Right lobe of liver (tissue), 6 donors: ENCODE data around the gene TACC3. TPM values are rescaled to one million over a fixed set of nuclear protein-coding genes. Genes with fewer than 3 reads are reported as not detected.

Experiments used
- ATAC-seq, 4 donors: fragments of 200-7000 bp; cut with Tn5 transposase; one replicate each; pipeline ENCODE4 v1.9.1; 2020; ENCODE audit warnings: mild to moderate bottlenecking in 4 of 4, moderate library complexity in 4 of 4
- DNase-seq, 3 donors: peaks; one replicate each; pipeline ENCODE4 v3.0.0-alpha.2; 2020
- H3K27ac ChIP-seq, 3 donors: fragments of 200-600 bp; one replicate each; pipeline ENCODE4 v1.8.0; 2022
- H3K27me3 ChIP-seq, 2 donors: fragments of 200-600 bp; one replicate each; pipeline ENCODE4 v1.8.0; 2022
- H3K36me3 ChIP-seq, 4 donors: fragments of 200-600 bp; sonication (generic) in 1 of 4; one replicate each; pipeline versions ENCODE4 v1.5.1 to v1.8.0; 2017 to 2022; ENCODE audit warnings: control low read depth in 1 of 4
- H3K4me1 ChIP-seq, 4 donors: fragments of 200-600 bp; sonication (generic) in 1 of 4; one replicate each; pipeline versions ENCODE4 v1.5.1 to v1.8.0; 2017 to 2022; ENCODE audit warnings: control low read depth in 1 of 4
- H3K4me3 ChIP-seq, 3 donors: fragments of 200-600 bp; one replicate each; pipeline ENCODE4 v1.8.0; 2022
- H3K9me3 ChIP-seq, 4 donors: fragments of 200-600 bp; sonication (generic) in 1 of 4; one replicate each; pipeline versions ENCODE4 v1.5.1 to v1.8.0; 2017 to 2022; ENCODE audit warnings: control low read depth in 1 of 4
- POLR2A ChIP-seq: fragments of 450-650 bp; IDR thresholded peaks from one replicate; pipeline ENCODE4 v1.6.1; 2017; ENCODE audit warnings: antibody characterized with exemption, mild to moderate bottlenecking
- WGBS: methylation state at CpG from one replicate; pipeline ENCODE4 v1.1.6; 2018; ENCODE audit warnings: low coverage, low lambda C conversion rate; ENCODE audit not compliant: insufficient coverage; ENCODE audit errors: missing lambda C conversion rate; 5-methylcytosine and 5-hydroxymethylcytosine counted together
- intact Hi-C, 2 donors: fragments of 100-400 bp; cut with DNase I; formaldehyde crosslinking; loops; one replicate each; pipeline versions ENCODE4 v1.11.2 to v1.14.1; 2022
- total RNA-seq, 6 experiments: library from RNA; depleted of rRNA in 2 of 6; stranded (reverse); fragments of >200 nt in 2 of 6; fragmentation: NEBNext Ultra II Directional in 3 of 6; extraction: Animal tissue kit (Norgen Biotek cat#: 25700) in 3 of 6; gene quantifications; one replicate each; pipeline versions ENCODE4 v1.1.0 to v1.2.4, GENCODE V29; 2016 to 2023
- TF ChIP-seq, protein P1 (sequence below), 4 donors: fragments of 200-600 bp in 3 of 4; fragments of 450-650 bp in 1 of 4; IDR thresholded peaks; one replicate each; pipeline versions ENCODE4 v1.5.1 to v1.8.0; 2016 to 2022; ENCODE audit warnings: antibody characterized with exemption in 4 of 4, mild to moderate bottlenecking in 2 of 4
- donor health status: DM: no; HTN: yes; CAD: no.
- donor health status: DM: no; HTN: no; CAD: no.
- donor health status: DM: no; HTN: no; CAD: no.
- donor health status: DM: no; HTN: yes; CAD: no.
- donor health status: DM: no; HTN: yes; CAD: no.

TACC3 gene
- total RNA-seq, 6 experiments from 2014 or later: 2.2 to 5.7 (median 4.8) TPM

DNA sequence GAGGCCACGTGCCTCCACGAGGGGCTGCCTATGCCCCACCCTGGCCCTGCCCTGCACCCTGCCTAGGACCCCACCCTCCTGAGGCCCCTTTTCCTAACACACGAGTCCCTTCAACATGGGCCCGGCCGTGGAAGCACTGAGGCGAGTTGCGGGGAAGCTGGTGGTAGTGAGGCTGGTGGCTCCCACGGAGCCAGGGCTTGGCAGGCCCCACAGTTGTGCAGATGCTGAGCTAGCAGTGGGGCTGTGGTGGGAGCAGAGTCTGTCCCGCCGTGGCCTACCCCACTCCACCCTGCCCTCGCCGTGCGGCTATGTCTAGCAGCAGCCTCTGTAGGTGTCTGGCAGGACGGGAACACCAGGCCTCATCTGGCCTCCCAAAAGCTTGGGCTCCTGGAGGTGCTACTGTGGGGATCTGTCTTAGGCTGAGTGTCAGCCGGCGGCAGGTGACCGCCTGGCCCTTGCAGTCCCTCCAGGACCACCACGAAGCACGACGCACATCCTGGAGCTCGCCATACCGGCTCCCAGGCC is 18.8 kb downstream of the TACC3 start:
- WGBS: no CpG with 5 or more reads among the region's 22 CpGs
- Histone ChIP-seq H3K36me3 (peaks cover 0 to 8% (median 0%) of the 10 kb centered on the region in 4 donors), H3K27me3 (no peaks in the 10 kb centered on the region), H3K27ac (no peak overlapping the region), H3K9me3 (peaks cover 0 to 6% (median 0%) of the 10 kb centered on the region in 4 donors), H3K4me1 (peaks cover 0 to 9% (median 3%) of the 10 kb centered on the region in 4 donors), H3K4me3 (no peak overlapping the region)
- ATAC-seq: no peak
- no peak for TF ChIP-seq POLR2A
- TF ChIP-seq, protein P1, sequence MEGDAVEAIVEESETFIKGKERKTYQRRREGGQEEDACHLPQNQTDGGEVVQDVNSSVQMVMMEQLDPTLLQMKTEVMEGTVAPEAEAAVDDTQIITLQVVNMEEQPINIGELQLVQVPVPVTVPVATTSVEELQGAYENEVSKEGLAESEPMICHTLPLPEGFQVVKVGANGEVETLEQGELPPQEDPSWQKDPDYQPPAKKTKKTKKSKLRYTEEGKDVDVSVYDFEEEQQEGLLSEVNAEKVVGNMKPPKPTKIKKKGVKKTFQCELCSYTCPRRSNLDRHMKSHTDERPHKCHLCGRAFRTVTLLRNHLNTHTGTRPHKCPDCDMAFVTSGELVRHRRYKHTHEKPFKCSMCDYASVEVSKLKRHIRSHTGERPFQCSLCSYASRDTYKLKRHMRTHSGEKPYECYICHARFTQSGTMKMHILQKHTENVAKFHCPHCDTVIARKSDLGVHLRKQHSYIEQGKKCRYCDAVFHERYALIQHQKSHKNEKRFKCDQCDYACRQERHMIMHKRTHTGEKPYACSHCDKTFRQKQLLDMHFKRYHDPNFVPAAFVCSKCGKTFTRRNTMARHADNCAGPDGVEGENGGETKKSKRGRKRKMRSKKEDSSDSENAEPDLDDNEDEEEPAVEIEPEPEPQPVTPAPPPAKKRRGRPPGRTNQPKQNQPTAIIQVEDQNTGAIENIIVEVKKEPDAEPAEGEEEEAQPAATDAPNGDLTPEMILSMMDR (IDR thresholded peaks at IDR 0.05): no peak
- no peak for DNase-seq
- intact Hi-C loops: loop anchor here in 1 of 2 donors (10.0 kb wide), 1 partner anchor 165 kb away; no protein-coding TSS in a partner anchor

DNA sequence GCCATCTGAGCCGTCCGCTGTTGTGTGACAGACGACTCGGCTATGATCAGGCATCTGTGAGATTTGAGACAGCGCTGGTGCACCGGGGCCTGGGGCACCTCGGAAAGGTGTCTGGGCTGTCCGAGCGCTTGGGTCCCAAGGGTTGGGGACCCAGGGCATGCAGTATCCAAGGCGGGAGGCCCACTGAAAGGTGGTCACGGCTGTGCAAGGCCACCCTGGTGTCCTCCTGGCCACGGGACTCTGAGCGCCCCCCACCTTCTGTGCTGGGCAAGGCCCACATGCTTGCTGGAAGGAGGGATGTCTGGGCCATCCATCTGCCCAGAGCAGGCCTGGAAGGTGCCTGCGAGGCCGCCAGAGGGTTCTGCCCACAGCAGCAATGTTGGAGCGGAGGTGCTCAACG is 19.9 kb downstream of the TACC3 start:
- Histone ChIP-seq H3K27ac (no peak overlapping the region), H3K4me1 (peaks cover 0 to 17% (median 3%) of the 10 kb centered on the region in 4 donors), H3K4me3 (no peak overlapping the region), H3K27me3 (no peaks in the 10 kb centered on the region), H3K9me3 (peaks cover 0 to 6% (median 0%) of the 10 kb centered on the region in 4 donors), H3K36me3 (peaks cover 0 to 8% (median 0%) of the 10 kb centered on the region in 4 donors)
- ATAC-seq (no peak), DNase-seq (no peak)
- no CpG with 5 or more reads among the region's 17 CpGs for WGBS
- intact Hi-C loops: loop anchor here in 1 of 2 donors (10.0 kb wide), 1 partner anchor 164 kb away; no protein-coding TSS in a partner anchor
- TF ChIP-seq POLR2A: no peak
- TF ChIP-seq, protein P1 (IDR thresholded peaks at IDR 0.05): no peak

DNA sequence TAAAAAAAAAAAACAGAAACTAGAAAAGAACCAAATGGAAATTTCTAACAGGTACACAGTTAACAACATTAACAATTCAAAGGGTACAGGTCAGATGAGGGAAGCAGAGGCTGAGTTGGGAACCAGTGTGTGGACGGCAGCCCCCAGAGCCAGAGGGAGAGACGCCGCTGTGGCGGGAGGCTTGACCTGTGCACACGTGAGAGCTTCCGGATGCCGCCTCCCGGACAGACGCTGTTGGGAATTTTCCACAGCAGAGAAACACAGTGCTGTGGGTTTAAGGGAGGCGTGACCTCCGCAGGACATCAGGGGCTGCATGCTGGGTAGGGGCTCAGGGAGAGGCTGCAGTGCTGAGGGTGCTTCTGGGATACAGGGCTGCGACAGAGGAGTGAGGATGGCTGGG is 22.2 kb downstream of the TACC3 start:
- intact Hi-C loops: loop anchor here in 1 of 2 donors (10.0 kb wide), 1 partner anchor 161 kb away; no protein-coding TSS in a partner anchor
- H3K36me3 ChIP-seq: peaks cover 0 to 1% (median 0%) of the 10 kb centered on the region in 4 donors
- TF ChIP-seq, protein P1 (IDR thresholded peaks at IDR 0.05): no peak
- no peak for TF ChIP-seq POLR2A

DNA sequence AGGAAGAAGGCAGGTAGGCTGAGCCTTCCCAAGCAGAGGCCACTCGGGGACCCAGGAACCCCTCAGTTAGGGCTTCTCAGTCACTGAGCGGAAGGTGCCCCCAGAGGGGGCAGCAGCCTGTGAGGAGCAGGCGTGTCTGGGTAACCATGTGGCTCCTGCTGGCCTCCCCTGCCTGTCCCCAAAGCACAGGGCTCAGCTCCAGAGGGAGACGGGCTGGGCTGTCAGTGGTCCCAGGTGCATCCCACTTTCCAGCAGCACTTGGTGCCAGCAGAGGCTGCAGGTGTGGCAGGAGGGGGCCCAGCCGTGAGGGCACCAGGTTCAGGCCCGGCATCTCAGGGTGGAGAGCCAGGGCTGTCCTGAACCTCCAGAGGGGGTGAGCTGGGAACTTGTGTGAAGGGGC is 22.7 kb downstream of the TACC3 start:
- H3K4me1 ChIP-seq: peaks cover 0 to 17% (median 3%) of the 10 kb centered on the region in 4 donors
- no peak for TF ChIP-seq POLR2A
- TF ChIP-seq, protein P1 (IDR thresholded peaks at IDR 0.05): no peak
- H3K27ac ChIP-seq: peak overlapping the region in 1 of 3 donors; percentile 61
- no peak for DNase-seq
- H3K27me3 ChIP-seq: no peaks in the 10 kb centered on the region
- no peak overlapping the region for H3K4me3 ChIP-seq
- peaks cover 0 to 1% (median 0%) of the 10 kb centered on the region in 4 donors for H3K36me3 ChIP-seq
- no peaks in the 10 kb centered on the region for H3K9me3 ChIP-seq
- ATAC-seq: no peak
- intact Hi-C loops: loop anchor here in 1 of 2 donors (10.0 kb wide), 1 partner anchor 161 kb away; no protein-coding TSS in a partner anchor
- WGBS: no CpG with 5 or more reads among the region's 6 CpGs

More for the DNA sequence above, 22.2 kb downstream of the TACC3 start:
- no peak overlapping the region for H3K4me3 ChIP-seq
- no peak overlapping the region for H3K27ac ChIP-seq
- H3K4me1 ChIP-seq: peaks cover 0 to 17% (median 3%) of the 10 kb centered on the region in 4 donors
- H3K27me3 ChIP-seq: no peaks in the 10 kb centered on the region
- 85% methylated on average over 4 of the region's 12 CpGs for WGBS
- ATAC-seq (no peak), DNase-seq (no peak)
- H3K9me3 ChIP-seq: no peaks in the 10 kb centered on the region
